Measurements from ENCODE around the gene THTPA. TPM values are rescaled to one million over a fixed set of nuclear protein-coding genes. Genes with fewer than 3 reads are reported as not detected.

Gene THTPA
- total RNA-seq, 1 donor from 2014 or later = 11.8 TPM

DNA sequence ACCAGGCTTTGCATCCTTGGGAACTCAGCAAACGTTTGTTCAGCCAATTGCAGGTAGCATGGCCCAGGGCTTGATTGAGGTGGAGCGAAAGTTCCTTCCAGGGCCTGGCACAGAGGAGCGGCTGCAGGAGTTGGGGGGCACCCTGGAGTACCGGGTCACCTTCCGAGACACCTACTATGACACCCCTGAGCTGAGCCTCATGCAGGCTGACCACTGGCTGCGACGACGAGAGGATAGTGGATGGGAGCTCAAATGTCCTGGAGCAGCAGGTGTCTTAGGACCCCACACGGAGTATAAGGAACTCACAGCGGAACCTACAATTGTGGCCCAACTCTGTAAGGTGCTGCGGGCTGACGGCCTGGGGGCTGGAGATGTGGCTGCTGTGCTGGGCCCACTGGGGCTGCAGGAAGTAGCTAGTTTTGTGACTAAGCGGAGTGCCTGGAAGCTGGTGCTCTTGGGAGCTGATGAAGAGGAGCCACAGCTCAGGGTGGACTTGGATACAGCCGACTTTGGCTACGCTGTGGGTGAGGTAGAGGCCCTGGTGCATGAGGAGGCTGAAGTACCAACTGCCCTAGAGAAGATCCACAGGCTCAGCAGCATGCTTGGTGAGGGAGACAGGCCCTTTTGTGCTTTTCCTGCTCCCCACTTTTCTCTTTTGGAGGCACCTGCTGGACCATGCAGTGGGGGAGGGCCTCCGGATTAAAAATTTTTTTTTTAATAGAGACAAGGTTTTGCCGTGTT is 799 bp downstream of the THTPA start:
- H3K4me3 Mint-ChIP-seq (ENCODE audit: unreplicated experiment) = peak overlapping the region; percentile 91
- H3K27ac Mint-ChIP-seq (ENCODE audit: unreplicated experiment) = peak overlapping the region; percentile 93
- H3K4me1 Mint-ChIP-seq (ENCODE audit: low read depth) = peaks cover 32% of the 10 kb centered on the region
- TF ChIP-seq, protein P1, sequence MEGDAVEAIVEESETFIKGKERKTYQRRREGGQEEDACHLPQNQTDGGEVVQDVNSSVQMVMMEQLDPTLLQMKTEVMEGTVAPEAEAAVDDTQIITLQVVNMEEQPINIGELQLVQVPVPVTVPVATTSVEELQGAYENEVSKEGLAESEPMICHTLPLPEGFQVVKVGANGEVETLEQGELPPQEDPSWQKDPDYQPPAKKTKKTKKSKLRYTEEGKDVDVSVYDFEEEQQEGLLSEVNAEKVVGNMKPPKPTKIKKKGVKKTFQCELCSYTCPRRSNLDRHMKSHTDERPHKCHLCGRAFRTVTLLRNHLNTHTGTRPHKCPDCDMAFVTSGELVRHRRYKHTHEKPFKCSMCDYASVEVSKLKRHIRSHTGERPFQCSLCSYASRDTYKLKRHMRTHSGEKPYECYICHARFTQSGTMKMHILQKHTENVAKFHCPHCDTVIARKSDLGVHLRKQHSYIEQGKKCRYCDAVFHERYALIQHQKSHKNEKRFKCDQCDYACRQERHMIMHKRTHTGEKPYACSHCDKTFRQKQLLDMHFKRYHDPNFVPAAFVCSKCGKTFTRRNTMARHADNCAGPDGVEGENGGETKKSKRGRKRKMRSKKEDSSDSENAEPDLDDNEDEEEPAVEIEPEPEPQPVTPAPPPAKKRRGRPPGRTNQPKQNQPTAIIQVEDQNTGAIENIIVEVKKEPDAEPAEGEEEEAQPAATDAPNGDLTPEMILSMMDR (IDR thresholded peaks at IDR 0.05) = no peak
- H3K36me3 Mint-ChIP-seq (ENCODE audit: low read depth) = peaks cover 6% of the 10 kb centered on the region
- H3K9me3 Mint-ChIP-seq (ENCODE audit: low read depth) = no peaks in the 10 kb centered on the region
- H3K27me3 Mint-ChIP-seq (ENCODE audit: low read depth) = no peaks in the 10 kb centered on the region
- peak; percentile 67 for DNase-seq (ENCODE audit: low spot score)

DNA sequence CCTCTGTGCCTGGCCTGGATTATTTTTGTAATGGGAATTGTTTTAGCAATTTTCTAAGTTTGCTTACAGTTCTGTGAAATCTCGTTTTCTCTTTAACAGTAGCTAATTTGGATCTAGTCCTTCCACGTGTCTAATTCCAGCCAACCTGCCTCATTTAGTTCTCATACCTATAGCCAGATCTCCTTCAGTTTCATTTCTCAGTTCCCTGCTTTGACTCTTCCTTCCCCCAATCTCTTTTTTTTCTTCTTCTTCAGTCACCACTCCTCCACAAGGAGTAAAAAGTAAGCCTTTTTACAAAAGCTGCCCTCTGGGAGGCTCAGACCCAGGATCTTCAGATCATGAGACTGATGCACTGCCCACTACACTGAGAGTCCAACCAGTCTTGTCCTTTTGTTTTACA is 1.4 kb downstream of the THTPA start:
- TF ChIP-seq, protein P1 (IDR thresholded peaks at IDR 0.05) = no peak
- H3K36me3 Mint-ChIP-seq (ENCODE audit: low read depth) = peaks cover 6% of the 10 kb centered on the region
- H3K27me3 Mint-ChIP-seq (ENCODE audit: low read depth) = no peaks in the 10 kb centered on the region

DNA sequence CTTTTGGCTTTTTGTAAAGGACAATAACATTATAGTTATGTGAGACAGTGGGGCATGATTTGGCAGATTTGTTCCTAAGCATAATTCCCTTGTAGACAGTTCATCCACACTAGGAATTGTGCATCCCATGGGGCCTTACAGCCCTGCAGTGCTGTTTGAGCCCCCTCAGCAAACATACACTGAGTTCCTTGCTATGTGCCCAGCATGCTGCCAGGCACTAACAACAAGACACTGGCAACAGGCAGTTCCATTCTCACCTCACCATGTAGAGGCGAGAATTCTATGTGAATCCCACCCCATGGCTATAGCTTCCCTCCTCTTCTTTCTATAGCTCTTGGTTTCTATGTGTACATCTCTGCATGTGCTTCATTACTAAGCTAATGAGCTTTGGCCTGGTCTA is 1.9 kb downstream of the THTPA start:
- DNase-seq (ENCODE audit: low spot score) = no peak
- TF ChIP-seq, protein P1 (IDR thresholded peaks at IDR 0.05) = no peak
- H3K4me3 Mint-ChIP-seq (ENCODE audit: unreplicated experiment) = peak overlapping the region; percentile 50
- peak overlapping the region; percentile 0 for H3K27ac Mint-ChIP-seq (ENCODE audit: unreplicated experiment)
- peaks cover 6% of the 10 kb centered on the region for H3K36me3 Mint-ChIP-seq (ENCODE audit: low read depth)
- H3K9me3 Mint-ChIP-seq (ENCODE audit: low read depth) = no peaks in the 10 kb centered on the region
- peaks cover 31% of the 10 kb centered on the region for H3K4me1 Mint-ChIP-seq (ENCODE audit: low read depth)
- no peaks in the 10 kb centered on the region for H3K27me3 Mint-ChIP-seq (ENCODE audit: low read depth)

More for the DNA sequence above, 1.4 kb downstream of the THTPA start:
- H3K27ac Mint-ChIP-seq (ENCODE audit: unreplicated experiment) = peak overlapping the region; percentile 0
- H3K4me3 Mint-ChIP-seq (ENCODE audit: unreplicated experiment) = peak overlapping the region; percentile 50
- H3K4me1 Mint-ChIP-seq (ENCODE audit: low read depth) = peaks cover 31% of the 10 kb centered on the region
- DNase-seq (ENCODE audit: low spot score) = no peak
- no peaks in the 10 kb centered on the region for H3K9me3 Mint-ChIP-seq (ENCODE audit: low read depth)

DNA sequence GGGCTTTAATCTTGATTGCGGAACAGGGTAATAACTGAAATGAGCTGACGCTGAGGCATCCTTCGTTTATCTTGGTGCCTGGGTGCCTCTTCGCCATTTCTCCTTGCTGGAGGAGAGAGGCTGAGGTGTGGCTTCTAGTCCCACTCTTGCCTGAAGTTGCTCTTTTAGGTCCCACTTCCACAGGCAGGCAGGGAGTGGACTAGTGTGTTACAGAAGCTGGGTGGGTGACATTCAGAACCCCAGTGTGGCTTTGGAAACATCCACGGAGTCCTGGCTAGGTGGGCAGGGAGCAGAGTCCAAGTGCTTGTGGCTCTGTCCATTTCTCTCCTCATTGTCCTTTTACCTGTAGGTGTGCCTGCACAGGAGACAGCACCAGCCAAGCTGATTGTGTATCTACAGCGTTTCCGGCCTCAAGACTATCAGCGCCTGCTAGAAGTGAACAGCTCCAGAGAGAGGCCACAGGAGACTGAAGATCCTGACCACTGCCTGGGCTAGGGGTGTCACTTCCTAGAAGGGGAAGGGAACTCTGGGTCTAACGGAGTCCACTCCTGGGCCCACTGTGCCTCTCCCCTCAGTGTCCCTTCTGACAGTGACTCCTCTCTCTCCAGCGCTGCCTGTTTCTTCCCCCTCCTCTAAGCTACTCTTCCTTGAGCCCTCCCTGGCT is 2.4 kb downstream of the THTPA start:
- Mint-ChIP-seq H3K27ac (ENCODE audit: unreplicated experiment) (no peak overlapping the region), H3K4me3 (ENCODE audit: unreplicated experiment) (no peak overlapping the region)

More for the DNA sequence above, 2.4 kb downstream of the THTPA start:
- Mint-ChIP-seq H3K9me3 (ENCODE audit: low read depth) (no peaks in the 10 kb centered on the region), H3K27me3 (ENCODE audit: low read depth) (no peaks in the 10 kb centered on the region), H3K4me1 (ENCODE audit: low read depth) (peaks cover 31% of the 10 kb centered on the region), H3K36me3 (ENCODE audit: low read depth) (peaks cover 6% of the 10 kb centered on the region)
- TF ChIP-seq, protein P1 (IDR thresholded peaks at IDR 0.05) = no peak
- peak; percentile 36 for DNase-seq (ENCODE audit: low spot score)

Measured in chondrocyte (in vitro differentiated cells).